ENCODE measurements around the gene PTGDS. TPM values are rescaled to one million over a fixed set of nuclear protein-coding genes. Genes with fewer than 3 reads are reported as not detected.

The PTGDS gene
- total RNA-seq, 1 donor from 2014 or later: 10.2 TPM

GRCh38 chr9:137011907-137012675 lies 34.8 kb downstream of the PTGDS start:
- no peak for DNase-seq

GRCh38 chr9:137012694-137013570 lies 35.6 kb downstream of the PTGDS start:
- DNase-seq: no peak

GRCh38 chr9:137013571-137013940 lies 36.3 kb downstream of the PTGDS start:
- DNase-seq: no peak

GRCh38 chr9:137014166-137014565 lies 36.9 kb downstream of the PTGDS start:
- DNase-seq: no peak

GRCh38 chr9:137014776-137015539 lies 37.7 kb downstream of the PTGDS start:
- no peak for DNase-seq

GRCh38 chr9:137015540-137015930 lies 38.2 kb downstream of the PTGDS start:
- DNase-seq: no peak

- DNase-seq: no peak
Measured at GRCh38 chr9:137015976-137016375, 38.7 kb downstream of the PTGDS start.

GRCh38 chr9:137016436-137016835 lies 39.1 kb downstream of the PTGDS start:
- DNase-seq: no peak

GRCh38 chr9:137017071-137017470 lies 39.8 kb downstream of the PTGDS start:
- no peak for DNase-seq

GRCh38 chr9:137017791-137018497 lies 40.6 kb downstream of the PTGDS start:
- no peak for DNase-seq

GRCh38 chr9:137018761-137019559 lies 41.7 kb downstream of the PTGDS start:
- DNase-seq: no peak

GRCh38 chr9:137019891-137020683 lies 42.8 kb downstream of the PTGDS start:
- DNase-seq: no peak

- no peak for DNase-seq
Measured at GRCh38 chr9:137020771-137021567, 43.7 kb downstream of the PTGDS start.

GRCh38 chr9:137021568-137021978 lies 44.3 kb downstream of the PTGDS start:
- DNase-seq: no peak

- no peak for DNase-seq
Measured at GRCh38 chr9:137021979-137022661, 44.8 kb downstream of the PTGDS start.

- no peak for DNase-seq
Measured at GRCh38 chr9:137022662-137023008, 45.3 kb downstream of the PTGDS start.

- DNase-seq: no peak
Measured at GRCh38 chr9:137023157-137023556, 45.9 kb downstream of the PTGDS start.

- peak; percentile 37 for DNase-seq
Measured at GRCh38 chr9:137023583-137023991, 46.3 kb downstream of the PTGDS start.

GRCh38 chr9:137025517-137025966 lies 48.2 kb downstream of the PTGDS start:
- DNase-seq: peak; percentile 50

Measured in tongue (tissue), 2 donors.